Hippocampal formation (tissue), 2 donors: ENCODE data around the gene NBR1.
"Not testable (repeated sequence)": the region's sequence is repeated elsewhere in the genome, so short reads cannot be mapped to it uniquely, and the experiment has no call there.

Source experiments
- DNase-seq, 2 donors: peaks; one replicate each; lab custom pipeline; 2025; lab: John Stamatoyannopoulos, UW

NBR1 gene

GRCh38 chr17:43170766-43171585, at the start of gene NBR1:
NBR1 (plus strand) TSS chr17:43171214; CDS start chr17:43175800, 4,586 bp downstream.
- peak; percentile 95 to 98 for DNase-seq

- peak; percentile 82 to 97 for DNase-seq
Measured at GRCh38 chr17:43125133-43125966, 45.7 kb upstream of the NBR1 start, which contains the start of gene BRCA1. BRCA1 (minus strand) TSS chr17:43125364; CDS start chr17:43124096, 1,268 bp downstream.

- DNase-seq: no peak
Measured at GRCh38 chr17:43125967-43126910, 44.8 kb upstream of the NBR1 start.

GRCh38 chr17:43126911-43127290, 44.1 kb upstream of the NBR1 start:
- DNase-seq: no peak

- not testable (repeated sequence) for DNase-seq
Measured at GRCh38 chr17:43127333-43127876, 43.6 kb upstream of the NBR1 start.

- DNase-seq: no peak
Measured at GRCh38 chr17:43129671-43130010, 41.4 kb upstream of the NBR1 start.

- no peak for DNase-seq
Measured at GRCh38 chr17:43132117-43132516, 38.9 kb upstream of the NBR1 start.

GRCh38 chr17:43133439-43133838, 37.6 kb upstream of the NBR1 start:
- not testable (repeated sequence) for DNase-seq

GRCh38 chr17:43134774-43135453, 36.1 kb upstream of the NBR1 start:
- no peak for DNase-seq

- no peak for DNase-seq
Measured at GRCh38 chr17:43135454-43135819, 35.6 kb upstream of the NBR1 start.

GRCh38 chr17:43136574-43136973, 34.4 kb upstream of the NBR1 start:
- DNase-seq: not testable (repeated sequence)

GRCh38 chr17:43138531-43138930, 32.5 kb upstream of the NBR1 start:
- not testable (repeated sequence) for DNase-seq

- DNase-seq: no peak
Measured at GRCh38 chr17:43140396-43141332, 30.4 kb upstream of the NBR1 start.

GRCh38 chr17:43142153-43142552, 28.9 kb upstream of the NBR1 start:
- no peak for DNase-seq

GRCh38 chr17:43143201-43143600, 27.8 kb upstream of the NBR1 start:
- DNase-seq: no peak

- DNase-seq: no peak
Measured at GRCh38 chr17:43146649-43147048, 24.4 kb upstream of the NBR1 start.

- no peak for DNase-seq
Measured at GRCh38 chr17:43151880-43152456, 19.0 kb upstream of the NBR1 start.

GRCh38 chr17:43153197-43153835, 17.7 kb upstream of the NBR1 start:
- not testable (repeated sequence) for DNase-seq

- no peak for DNase-seq
Measured at GRCh38 chr17:43155666-43156065, 15.3 kb upstream of the NBR1 start.
